Loucy (cell line): ENCODE data around the gene TMEM235.

Experiments
- H2AFZ ChIP-seq: fragments of 200-600 bp; sonication (generic); 2 replicates; pipeline ENCODE4 v1.6.0; 2016; ENCODE audit warnings: antibody characterized with exemption, mild to moderate bottlenecking, low read length, moderate library complexity
- H3F3A ChIP-seq: fragments of 200-600 bp; 2 replicates; pipeline ENCODE4 v1.6.0; 2016; ENCODE audit warnings: antibody characterized with exemption, low read depth, mild to moderate bottlenecking
- H3K27me3 ChIP-seq: fragments of 200-600 bp; sonication (generic); 2 replicates; pipeline ENCODE4 v1.6.1; 2014; ENCODE audit warnings: low read length, mild to moderate bottlenecking; ENCODE audit not compliant: insufficient read depth, poor library complexity, severe bottlenecking
- H3K36me3 ChIP-seq: fragments of 200-600 bp; sonication (generic); 2 replicates; pipeline ENCODE4 v1.6.1; 2016; ENCODE audit warnings: low read length; ENCODE audit not compliant: insufficient read depth
- H3K4me1 ChIP-seq: fragments of 200-600 bp; sonication (generic); 2 replicates; pipeline ENCODE4 v1.5.1; 2014; ENCODE audit warnings: low read length, mild to moderate bottlenecking; ENCODE audit not compliant: insufficient read depth, poor library complexity, severe bottlenecking
- H3K4me2 ChIP-seq: fragments of 200-600 bp; sonication (generic); 2 replicates; pipeline ENCODE4 v1.6.0; 2014; ENCODE audit warnings: antibody characterized with exemption, low read length, low read depth, mild to moderate bottlenecking; ENCODE audit not compliant: poor library complexity, severe bottlenecking
- H3K4me3 ChIP-seq: fragments of 200-600 bp; sonication (generic); 2 replicates; pipeline ENCODE4 v1.5.1; 2014; ENCODE audit warnings: low read length, mild to moderate bottlenecking, mixed read lengths; ENCODE audit not compliant: poor library complexity, severe bottlenecking
- H3K79me2 ChIP-seq: fragments of 200-600 bp; sonication (generic); 2 replicates; pipeline ENCODE4 v1.6.1; 2014; ENCODE audit warnings: low read length; ENCODE audit not compliant: insufficient read depth
- H3K9ac ChIP-seq: fragments of 200-600 bp; sonication (generic); 2 replicates; pipeline ENCODE4 v1.6.0; 2014; ENCODE audit warnings: mild to moderate bottlenecking, low read depth, low read length, moderate library complexity; ENCODE audit not compliant: poor library complexity, severe bottlenecking
- H3K9me2 ChIP-seq: fragments of 200-600 bp; sonication (generic); replicated peaks from 2 replicates; pipeline ENCODE4 v1.6.1; 2016; ENCODE audit warnings: low read depth, low read length, mixed read lengths
- H3K9me3 ChIP-seq: fragments of 200-600 bp; sonication (generic); 2 replicates; pipeline ENCODE4 v1.6.1; 2014; ENCODE audit warnings: mild to moderate bottlenecking, antibody characterized with exemption, low read length, low read depth; ENCODE audit not compliant: insufficient read depth
- H4K20me1 ChIP-seq: fragments of 200-600 bp; sonication (generic); 2 replicates; pipeline ENCODE4 v1.6.0; 2014; ENCODE audit warnings: antibody characterized with exemption, low read length, mild to moderate bottlenecking; ENCODE audit not compliant: insufficient read depth, poor library complexity, severe bottlenecking
- CTCF ChIP-seq: fragments of 200-600 bp; sonication (generic); conservative IDR thresholded peaks from 2 replicates; pipeline ENCODE4 v1.5.1; 2014; ENCODE audit warnings: mild to moderate bottlenecking, antibody characterized with exemption, low read length
- EZH2phosphoT487 ChIP-seq: fragments of 200-600 bp; IDR thresholded peaks from 2 replicates; pipeline ENCODE4 v1.6.1; 2018; ENCODE audit warnings: antibody characterized with exemption, mild to moderate bottlenecking, moderate library complexity, borderline replicate concordance

Gene TMEM235

GRCh38 chr17:78255029-78255656, 23.7 kb downstream of the TMEM235 start:
- Histone ChIP-seq H3K9me2 (no peaks in the 10 kb centered on the region), H3K27me3 (no peaks in the 10 kb centered on the region), H3K4me3 (no peak overlapping the region), H3K79me2 (no peaks in the 10 kb centered on the region), H3K4me1 (peaks cover 48% of the 10 kb centered on the region), H4K20me1 (no peaks in the 10 kb centered on the region), H3K9ac (no peak overlapping the region), H3F3A (0 out of 2 replicates have a peak, but pooled peaks cover 6% of the 10 kb centered on the region), H3K4me2 (no peak overlapping the region), H3K9me3 (no peaks in the 10 kb centered on the region), H3K36me3 (no peaks in the 10 kb centered on the region), H2AFZ (no peak overlapping the region)
- TF ChIP-seq CTCF: no peak
- TF ChIP-seq EZH2phosphoT487: no peak

GRCh38 chr17:78255953-78256706, 24.7 kb downstream of the TMEM235 start:
- H3K9me3 ChIP-seq: no peaks in the 10 kb centered on the region
- H3K4me1 ChIP-seq: peaks cover 46% of the 10 kb centered on the region
- no peak overlapping the region for H3K4me2 ChIP-seq
- no peaks in the 10 kb centered on the region for H3K27me3 ChIP-seq
- no peak overlapping the region for H2AFZ ChIP-seq
- TF ChIP-seq EZH2phosphoT487: no peak
- no peak for TF ChIP-seq CTCF
- H3F3A ChIP-seq: 0 out of 2 replicates have a peak, but pooled peaks cover 6% of the 10 kb centered on the region
- no peak overlapping the region for H3K9ac ChIP-seq
- no peaks in the 10 kb centered on the region for H3K9me2 ChIP-seq
- no peaks in the 10 kb centered on the region for H4K20me1 ChIP-seq
- H3K36me3 ChIP-seq: no peaks in the 10 kb centered on the region
- no peak overlapping the region for H3K4me3 ChIP-seq
- H3K79me2 ChIP-seq: no peaks in the 10 kb centered on the region

- H3K9me2 ChIP-seq: no peaks in the 10 kb centered on the region
- H3K79me2 ChIP-seq: no peaks in the 10 kb centered on the region
- H2AFZ ChIP-seq: no peak overlapping the region
- H4K20me1 ChIP-seq: no peaks in the 10 kb centered on the region
- peaks cover 38% of the 10 kb centered on the region for H3K4me1 ChIP-seq
- H3K9me3 ChIP-seq: no peaks in the 10 kb centered on the region
- TF ChIP-seq EZH2phosphoT487: no peak
- TF ChIP-seq CTCF: no peak
- no peak overlapping the region for H3K9ac ChIP-seq
- H3K36me3 ChIP-seq: no peaks in the 10 kb centered on the region
- H3F3A ChIP-seq: 0 out of 2 replicates have a peak, but pooled peaks cover 6% of the 10 kb centered on the region
- no peaks in the 10 kb centered on the region for H3K27me3 ChIP-seq
- H3K4me3 ChIP-seq: no peak overlapping the region
- H3K4me2 ChIP-seq: no peak overlapping the region
These were observed 25.5 kb downstream of the TMEM235 start for GRCh38 chr17:78256707-78257591.
